OCI-LY3 (cell line): ENCODE data around the gene OBSCN.

Experiments
- EZH2phosphoT487 ChIP-seq: fragments of 200-600 bp; shearing (Covaris generic); IDR thresholded peaks from 2 replicates; pipeline ENCODE4 v1.6.1; 2018; ENCODE audit warnings: antibody characterized with exemption, mixed run types, low read depth
- TF ChIP-seq, protein P1 (sequence below): fragments of 200-600, 300-600 bp; sonication (generic); IDR thresholded peaks from 2 replicates; pipeline ENCODE4 v1.5.1; 2014; ENCODE audit warnings: antibody characterized with exemption, low read length, low read depth

DNA sequence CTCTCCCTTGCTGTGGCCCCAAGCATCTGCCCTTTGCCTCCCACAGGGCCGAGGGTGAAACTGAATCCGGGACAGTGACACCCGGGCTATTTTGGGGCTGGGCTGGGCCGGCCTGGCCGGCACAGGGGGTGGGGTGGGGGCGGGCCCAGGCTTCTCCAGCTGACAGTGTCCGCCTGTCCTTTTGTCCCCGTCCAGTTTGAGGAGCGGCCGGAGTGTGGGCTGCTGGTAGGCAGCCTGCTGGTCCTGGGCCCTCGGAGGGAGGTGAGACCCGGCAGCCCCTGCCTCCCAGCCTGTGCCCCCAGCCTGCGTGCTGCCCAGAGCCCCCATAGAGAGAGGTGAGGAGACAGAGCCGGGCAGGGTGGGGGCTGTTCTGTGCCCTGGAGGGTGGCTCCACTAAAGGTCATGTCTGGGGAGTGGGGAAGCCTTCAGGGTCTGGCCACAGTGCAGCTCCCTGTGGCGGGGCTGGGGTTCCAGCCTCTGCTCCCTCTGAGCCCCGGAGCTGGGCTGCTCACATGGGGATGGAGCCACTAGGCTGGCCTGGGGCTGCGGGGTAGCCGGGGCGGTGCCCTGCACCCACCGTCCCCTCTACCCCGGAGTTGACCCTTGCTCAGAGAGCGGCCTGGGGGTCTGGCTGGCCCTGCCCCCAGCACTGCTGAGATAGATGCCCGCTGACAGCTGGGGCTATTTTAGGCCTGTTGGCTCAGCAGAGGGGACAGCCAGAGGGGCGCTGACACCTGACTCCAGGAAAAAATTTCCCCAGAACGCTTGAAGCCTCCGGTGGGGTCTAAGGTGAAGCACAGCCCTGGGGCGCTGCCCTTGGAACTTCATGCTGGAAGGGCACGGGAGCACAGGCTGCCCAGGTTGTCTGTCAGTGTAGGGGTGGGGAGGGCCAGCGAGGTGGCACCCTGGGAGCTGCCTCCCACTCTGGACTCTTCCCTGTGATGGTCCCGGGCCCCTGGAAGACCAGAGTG lies at the start of gene OBSCN:
- TF ChIP-seq, protein P1, sequence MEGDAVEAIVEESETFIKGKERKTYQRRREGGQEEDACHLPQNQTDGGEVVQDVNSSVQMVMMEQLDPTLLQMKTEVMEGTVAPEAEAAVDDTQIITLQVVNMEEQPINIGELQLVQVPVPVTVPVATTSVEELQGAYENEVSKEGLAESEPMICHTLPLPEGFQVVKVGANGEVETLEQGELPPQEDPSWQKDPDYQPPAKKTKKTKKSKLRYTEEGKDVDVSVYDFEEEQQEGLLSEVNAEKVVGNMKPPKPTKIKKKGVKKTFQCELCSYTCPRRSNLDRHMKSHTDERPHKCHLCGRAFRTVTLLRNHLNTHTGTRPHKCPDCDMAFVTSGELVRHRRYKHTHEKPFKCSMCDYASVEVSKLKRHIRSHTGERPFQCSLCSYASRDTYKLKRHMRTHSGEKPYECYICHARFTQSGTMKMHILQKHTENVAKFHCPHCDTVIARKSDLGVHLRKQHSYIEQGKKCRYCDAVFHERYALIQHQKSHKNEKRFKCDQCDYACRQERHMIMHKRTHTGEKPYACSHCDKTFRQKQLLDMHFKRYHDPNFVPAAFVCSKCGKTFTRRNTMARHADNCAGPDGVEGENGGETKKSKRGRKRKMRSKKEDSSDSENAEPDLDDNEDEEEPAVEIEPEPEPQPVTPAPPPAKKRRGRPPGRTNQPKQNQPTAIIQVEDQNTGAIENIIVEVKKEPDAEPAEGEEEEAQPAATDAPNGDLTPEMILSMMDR = no peak
- no peak for TF ChIP-seq EZH2phosphoT487
